Adrenal gland (tissue), 12 donors: Measurements from ENCODE around the gene RBFOX1. TPM values are rescaled to one million over a fixed set of nuclear protein-coding genes. Genes with fewer than 3 reads are reported as not detected.

ENCODE experiments used
- DNase-seq, 7 donors: peaks; one replicate each; pipeline ENCODE4 v3.0.0-alpha.2; 2019 to 2020
- H3K27ac ChIP-seq, 5 donors: fragments of 200-600 bp; sonication (generic) in 4 of 5; 1 replicate in 3 of 5; 2 replicates in 2 of 5; pipeline versions ENCODE4 v1.5.1 to v1.8.0; 2016 to 2020; ENCODE audit warnings: mild to moderate bottlenecking in 1 of 5
- H3K27me3 ChIP-seq: fragments of 200-600 bp; 2 replicates; pipeline ENCODE4 v1.8.0; 2021
- H3K36me3 ChIP-seq, 2 donors: fragments of 200-600 bp; replicated peaks in 1 of 2; 1 replicate in 1 of 2; 2 replicates in 1 of 2; pipeline versions ENCODE4 v1.5.1 to v1.8.0; 2018 to 2022
- H3K4me1 ChIP-seq, 2 donors: fragments of 200-600 bp; replicated peaks in 1 of 2; 1 replicate in 1 of 2; 2 replicates in 1 of 2; pipeline versions ENCODE4 v1.5.1 to v1.8.0; 2018 to 2021
- H3K4me3 ChIP-seq, 4 donors: fragments of 200-600 bp; sonication (generic) in 3 of 4; one replicate each; pipeline ENCODE4 v1.5.1; 2016 to 2018
- H3K9me3 ChIP-seq, 3 donors: fragments of 200-600 bp; sonication (generic) in 1 of 3; replicated peaks in 1 of 3; 1 replicate in 2 of 3; 2 replicates in 1 of 3; pipeline versions ENCODE4 v1.5.1 to v1.8.0; 2016 to 2021
- CTCF ChIP-seq, 6 experiments: fragments of 450-650 bp in 4 of 6; fragments of 200-600 bp in 2 of 6; sonication (generic) in 1 of 6; IDR thresholded peaks; 1 replicate in 5 of 6; 2 replicates in 1 of 6; pipeline versions ENCODE4 v1.5.1 to v1.8.0; 2016 to 2021; ENCODE audit warnings: antibody characterized with exemption in 6 of 6, mild to moderate bottlenecking in 2 of 6, moderate library complexity in 1 of 6
- POLR2A ChIP-seq, 2 donors: fragments of 450-650 bp; IDR thresholded peaks; one replicate each; pipeline ENCODE4 v1.6.1; 2017; ENCODE audit warnings: antibody characterized with exemption in 2 of 2, mild to moderate bottlenecking in 2 of 2, moderate library complexity in 1 of 2
- WGBS, 4 donors: extraction: QIAGEN DNeasy Blood & Tissue Kit in 2 of 4; methylation state at CpG; one replicate each; pipeline versions ENCODE4 v1.1.5 to v1.1.7; 2013 to 2017; 5-methylcytosine and 5-hydroxymethylcytosine counted together
- intact Hi-C, 2 donors: fragments of 100-400 bp; cut with DNase I; formaldehyde crosslinking; loops; one replicate each; pipeline versions ENCODE4 v1.14.1 to v1.15.0; 2022 to 2023
- polyA plus RNA-seq, 3 donors: library from polyadenylated mRNA; stranded (reverse); fragments of 200-250 nt in 2 of 3; fragments of 350-450 nt in 1 of 3; fragmentation: Illumina TruSeq in 1 of 3; extraction: RNeasy Lipid Tissue Mini Kit (QIAGEN cat#74804) in 1 of 3; gene quantifications; one replicate each; pipeline ENCODE4 v1.2.3, GENCODE V29; 2013 to 2014
- total RNA-seq, 9 donors: library from RNA; depleted of rRNA in 4 of 9; stranded (reverse); fragments of >200 nt in 4 of 9; fragments of 120-200 nt in 1 of 9; fragmentation: NEBNext Ultra II Directional in 1 of 9; extraction: Animal tissue kit (Norgen Biotek cat#: 25700) in 1 of 9; gene quantifications; one replicate each; pipeline versions ENCODE4 v1.1.0 to v1.2.4, GENCODE V29; 2013 to 2023
- donor health status: healthy with polysubstance abuse.
- donor health status: Bipolar disorder and iron deficiency.
- donor health status: DM: yes; HTN: yes; CAD: no.
- donor health status: DM: no; HTN: no; CAD: no.
- donor health status: DM: no; HTN: no; CAD: no.
- donor health status: DM: yes; HTN: yes; CAD: no.

The RBFOX1 gene
- total and polyA plus RNA-seq, 12 donors: 0.19 to 6.3 (median 0.71) TPM; not detected in 4

- TF ChIP-seq CTCF (IDR thresholded peaks at IDR 0.05): no peak
- no peak for TF ChIP-seq POLR2A (IDR thresholded peaks at IDR 0.05)
- WGBS, 4 donors: 59 to 83% (median 71%) methylated on average over 6 of the region's 6 CpGs
These were observed 108.3 kb downstream of the RBFOX1 start for GRCh38 chr16:7440886-7441400.

GRCh38 chr16:7442050-7442449 is 109.4 kb downstream of the RBFOX1 start:
- WGBS, 4 donors: 50 to 75% (median 69%) methylated on average over 7 of the region's 7 CpGs
- H3K27me3 ChIP-seq: no peaks in the 10 kb centered on the region
- no peak overlapping the region for H3K27ac ChIP-seq
- no peaks in the 10 kb centered on the region for H3K36me3 ChIP-seq
- no peak for TF ChIP-seq CTCF (IDR thresholded peaks at IDR 0.05)
- no peak for TF ChIP-seq POLR2A (IDR thresholded peaks at IDR 0.05)
- DNase-seq: no peak
- no peaks in the 10 kb centered on the region for H3K9me3 ChIP-seq
- intact Hi-C loops: no loop called here
- no peak overlapping the region for H3K4me3 ChIP-seq
- no peaks in the 10 kb centered on the region for H3K4me1 ChIP-seq

More at GRCh38 chr16:7440886-7441400, 108.3 kb downstream of the RBFOX1 start:
- H3K27me3 ChIP-seq: no peaks in the 10 kb centered on the region
- H3K36me3 ChIP-seq: no peaks in the 10 kb centered on the region
- H3K27ac ChIP-seq: no peak overlapping the region
- no peak overlapping the region for H3K4me3 ChIP-seq
- DNase-seq: no peak
- intact Hi-C loops: no loop called here
- no peaks in the 10 kb centered on the region for H3K4me1 ChIP-seq
- no peaks in the 10 kb centered on the region for H3K9me3 ChIP-seq

- no peak for DNase-seq
- H3K27ac ChIP-seq: no peak overlapping the region
- WGBS, 4 donors: 60 to 72% (median 70%) methylated on average over 4 of the region's 4 CpGs
- no peaks in the 10 kb centered on the region for H3K27me3 ChIP-seq
- H3K4me3 ChIP-seq: no peak overlapping the region
- intact Hi-C loops: no loop called here
- no peaks in the 10 kb centered on the region for H3K9me3 ChIP-seq
- TF ChIP-seq CTCF (IDR thresholded peaks at IDR 0.05) (no peak), POLR2A (IDR thresholded peaks at IDR 0.05) (no peak)
- no peaks in the 10 kb centered on the region for H3K36me3 ChIP-seq
- no peaks in the 10 kb centered on the region for H3K4me1 ChIP-seq
These were observed 110.5 kb downstream of the RBFOX1 start for GRCh38 chr16:7443142-7443541.

GRCh38 chr16:7443648-7444365 is 111.2 kb downstream of the RBFOX1 start:
- 60 to 70% (median 66%) methylated on average over 11 of the region's 11 CpGs for WGBS, 4 donors
- Histone ChIP-seq H3K4me1 (no peaks in the 10 kb centered on the region), H3K27ac (no peak overlapping the region), H3K9me3 (no peaks in the 10 kb centered on the region), H3K27me3 (no peaks in the 10 kb centered on the region), H3K36me3 (no peaks in the 10 kb centered on the region), H3K4me3 (no peak overlapping the region)
- TF ChIP-seq POLR2A (IDR thresholded peaks at IDR 0.05) (no peak), CTCF (IDR thresholded peaks at IDR 0.05) (no peak)
- intact Hi-C loops: no loop called here
- no peak for DNase-seq
